GM19239 (cell line): ENCODE measurements around the gene ATP8B4.
A peak's percentile ranks its signal among the peaks of the same experiment; 100 is the strongest.
"Not testable (repeated sequence)": the region's sequence is repeated elsewhere in the genome, so short reads cannot be mapped to it uniquely, and the experiment has no call there.

Source experiments
- DNase-seq: peaks from one replicate; pipeline ENCODE4 v3.0.0; 2011; ENCODE audit warnings: low spot score; ENCODE audit not compliant: insufficient read length
- FAIRE-seq: peaks from 2 replicates; lab custom pipeline; 2011; peaks lifted over from hg19 to GRCh38; lab: Jason Lieb, UNC

The ATP8B4 gene

GRCh38 chr15:50119063-50120040 is at the start of gene ATP8B4:
Gene ATP8B4, minus strand, starts transcription at chr15:50119233. Its CDS starts 12,267 bp downstream, at chr15:50106966.
- FAIRE-seq: no peak
- DNase-seq: no peak

GRCh38 chr15:50168379-50168778 is 49.3 kb upstream of the ATP8B4 start:
- no peak for DNase-seq
- no peak for FAIRE-seq

- no peak for DNase-seq
- FAIRE-seq: no peak
Measured at GRCh38 chr15:50167110-50167509, 48.1 kb upstream of the ATP8B4 start.

GRCh38 chr15:50166216-50166615 is 47.2 kb upstream of the ATP8B4 start:
- FAIRE-seq (no peak), DNase-seq (no peak)

GRCh38 chr15:50164458-50164857 is 45.4 kb upstream of the ATP8B4 start:
- DNase-seq (no peak), FAIRE-seq (no peak)

GRCh38 chr15:50163719-50164410 is 44.8 kb upstream of the ATP8B4 start:
- no peak for FAIRE-seq
- no peak for DNase-seq

- DNase-seq (no peak), FAIRE-seq (no peak)
Measured at GRCh38 chr15:50162969-50163718, 44.1 kb upstream of the ATP8B4 start.

- not testable (repeated sequence) for FAIRE-seq, DNase-seq
Measured at GRCh38 chr15:50158236-50158635, 39.2 kb upstream of the ATP8B4 start.

GRCh38 chr15:50151476-50151875 is 32.4 kb upstream of the ATP8B4 start:
- FAIRE-seq (no peak), DNase-seq (no peak)

- FAIRE-seq (no peak), DNase-seq (no peak)
Measured at GRCh38 chr15:50150851-50151250, 31.8 kb upstream of the ATP8B4 start.

GRCh38 chr15:50150349-50150748 is 31.3 kb upstream of the ATP8B4 start:
- FAIRE-seq (no peak), DNase-seq (no peak)

GRCh38 chr15:50149090-50149489 is 30.1 kb upstream of the ATP8B4 start:
- FAIRE-seq: no peak
- DNase-seq: no peak

- FAIRE-seq (no peak), DNase-seq (no peak)
Measured at GRCh38 chr15:50148362-50148963, 29.4 kb upstream of the ATP8B4 start.

- no peak for DNase-seq
- no peak for FAIRE-seq
Measured at GRCh38 chr15:50146632-50147031, 27.6 kb upstream of the ATP8B4 start.

GRCh38 chr15:50145451-50145872 is 26.4 kb upstream of the ATP8B4 start:
- DNase-seq (peak; percentile 7), FAIRE-seq (no peak)

GRCh38 chr15:50144341-50145120 is 25.5 kb upstream of the ATP8B4 start:
- FAIRE-seq (no peak), DNase-seq (no peak)

GRCh38 chr15:50143255-50143860 is 24.3 kb upstream of the ATP8B4 start:
- FAIRE-seq: no peak
- no peak for DNase-seq

GRCh38 chr15:50141856-50142255 is 22.8 kb upstream of the ATP8B4 start:
- DNase-seq (no peak), FAIRE-seq (no peak)

- no peak for FAIRE-seq
- DNase-seq: no peak
Measured at GRCh38 chr15:50140983-50141382, 21.9 kb upstream of the ATP8B4 start.
